Endothelial cell of umbilical vein (primary cell): ENCODE data around the gene RTKN2. TPM values are rescaled to one million over a fixed set of nuclear protein-coding genes. Genes with fewer than 3 reads are reported as not detected.

Experiments used
- BruUV-seq: library from RNA; stranded (reverse); fragments of 400-500 nt; replicated peaks from 2 replicates; lab custom pipeline; 2021; lab: Mats Ljungman, UMichigan
- CTCF ChIA-PET: fragments of 300-600, 350-600 bp; sonication (Branson Sonifier 250); formaldehyde crosslinking; loops from one replicate; lab custom pipeline; 2021; ENCODE audit warnings: antibody characterized with exemption, inconsistent platforms; lab: Charles Lee
- POLR2A ChIA-PET: fragments of 300-600, 350-600 bp; sonication (Branson Sonifier 250); formaldehyde crosslinking; loops from one replicate; lab custom pipeline; 2021; ENCODE audit warnings: antibody characterized with exemption, inconsistent platforms; lab: Charles Lee
- DNase-seq: peaks from one replicate; pipeline ENCODE4 v3.0.0-alpha.2; 2011; ENCODE audit warnings: low read depth, low spot score
- FAIRE-seq: peaks from 2 replicates; lab custom pipeline; 2011; peaks lifted over from hg19 to GRCh38; lab: Jason Lieb, UNC
- H2AFZ ChIP-seq: 2 replicates; pipeline ENCODE4 v1.6.0; 2012; ENCODE audit warnings: low read depth, low read length, control low read depth, inconsistent platforms
- H3K27ac ChIP-seq: 2 replicates; pipeline ENCODE4 v1.5.1; 2011; ENCODE audit warnings: low read depth, mild to moderate bottlenecking, control low read depth, low read length, moderate library complexity; ENCODE audit not compliant: insufficient read depth
- H3K27me3 ChIP-seq, 2 experiments: 2 replicates each; pipeline versions ENCODE4 v1.6.0 to v1.6.1; 2011; ENCODE audit warnings: low read length in 2 of 2, mixed read lengths in 1 of 2; ENCODE audit not compliant: control insufficient read depth in 2 of 2, insufficient read depth in 2 of 2
- H3K36me3 ChIP-seq, 2 experiments: 2 replicates in 1 of 2; 3 replicates in 1 of 2; pipeline ENCODE4 v1.5.1; 2011; ENCODE audit warnings: low read length in 2 of 2, mild to moderate bottlenecking in 1 of 2, moderate library complexity in 1 of 2; ENCODE audit not compliant: control insufficient read depth in 2 of 2, insufficient read depth in 2 of 2; ENCODE audit errors: extremely low read depth in 1 of 2
- H3K4me1 ChIP-seq: 3 replicates; pipeline ENCODE4 v1.5.1; 2011; ENCODE audit warnings: mild to moderate bottlenecking, low read length; ENCODE audit not compliant: control insufficient read depth, insufficient read depth; ENCODE audit errors: extremely low read depth
- H3K4me2 ChIP-seq: 2 replicates; pipeline ENCODE4 v1.6.1; 2011; ENCODE audit warnings: low read length, control low read depth, mixed read lengths; ENCODE audit not compliant: insufficient read depth
- H3K4me3 ChIP-seq, 3 experiments: fragments of 200-600 bp in 1 of 3; sonication (generic), shearing (Covaris generic) in 1 of 3; replicated peaks in 1 of 3; 2 replicates each; pipeline ENCODE4 v1.5.1; 2011 to 2016; ENCODE audit warnings: control low read depth in 3 of 3, low read length in 3 of 3, mild to moderate bottlenecking in 2 of 3, inconsistent platforms in 1 of 3, low read depth in 1 of 3, moderate library complexity in 1 of 3; ENCODE audit not compliant: insufficient read depth in 1 of 3
- H3K79me2 ChIP-seq: 2 replicates; pipeline ENCODE4 v1.6.0; 2012; ENCODE audit warnings: low read length, inconsistent platforms; ENCODE audit not compliant: control insufficient read depth, insufficient read depth
- H3K9ac ChIP-seq: replicated peaks from 2 replicates; pipeline ENCODE3; 2011; ENCODE audit warnings: low read length, control low read depth; ENCODE audit not compliant: insufficient read depth; ENCODE audit errors: extremely low read depth
- H3K9me1 ChIP-seq: replicated peaks from 3 replicates; pipeline ENCODE4 v1.6.0; 2011; ENCODE audit warnings: mild to moderate bottlenecking, low read length; ENCODE audit not compliant: control insufficient read depth, insufficient read depth; ENCODE audit errors: extremely low read depth
- H3K9me3 ChIP-seq: replicated peaks from 2 replicates; pipeline ENCODE4 v1.5.1; 2012; ENCODE audit warnings: low read length, inconsistent platforms; ENCODE audit not compliant: control insufficient read depth, insufficient read depth
- H4K20me1 ChIP-seq: replicated peaks from 2 replicates; pipeline ENCODE3; 2011; ENCODE audit warnings: mild to moderate bottlenecking, low read length; ENCODE audit not compliant: control insufficient read depth, insufficient read depth; ENCODE audit errors: extremely low read depth
- EZH2 ChIP-seq: IDR thresholded peaks from 2 replicates; pipeline ENCODE4 v1.6.1; 2012; ENCODE audit warnings: borderline replicate concordance, low read depth, mild to moderate bottlenecking, moderate library complexity, low read length, inconsistent platforms; ENCODE audit not compliant: severe bottlenecking
- FOS ChIP-seq: IDR thresholded peaks from 2 replicates; pipeline ENCODE4 v1.6.1; 2011; ENCODE audit warnings: mild to moderate bottlenecking, low read length, moderate library complexity, borderline replicate concordance; ENCODE audit not compliant: insufficient read depth
- JUN ChIP-seq: IDR thresholded peaks from 2 replicates; pipeline ENCODE4 v1.6.1; 2011; ENCODE audit warnings: borderline replicate concordance, low read depth; ENCODE audit not compliant: insufficient read length, insufficient read depth
- MYC ChIP-seq: IDR thresholded peaks from one replicate; pipeline ENCODE4 v1.6.1; 2011; ENCODE audit warnings: mild to moderate bottlenecking, low read depth, low read length
- POLR2A ChIP-seq: IDR thresholded peaks from 2 replicates; pipeline ENCODE4 v1.6.1; 2012; ENCODE audit warnings: low read depth, mild to moderate bottlenecking, control low read depth, low read length
- dilution Hi-C: fragments of 300-500 bp; cut with MboI; formaldehyde crosslinking; loops from one replicate; pipeline ENCODE4 v1.15.0; 2019; ENCODE audit warnings: low sequenced_read_pairs; ENCODE audit not compliant: extremely low pct_ligation_motif_present
- intact Hi-C: fragments of 100-400 bp; cut with micrococcal nuclease; formaldehyde crosslinking; loops from one replicate; pipeline ENCODE4 v1.10.0; 2022
- polyA plus RNA-seq, 4 experiments: library from polyadenylated mRNA; depleted of rRNA in 3 of 4; stranded (reverse) in 3 of 4; unstranded in 1 of 4; fragments of >200 nt; gene quantifications; 2 replicates each; pipeline versions ENCODE4 v1.2.1 to v1.2.3, GENCODE V29; 2011 to 2012; ENCODE audit warnings: missing spikeins in 1 of 4
- total RNA-seq: library from RNA; stranded (reverse); gene quantifications from 2 replicates; pipeline ENCODE4 v1.2.3, GENCODE V29; 2021
- TF ChIP-seq, protein P1 (sequence below): IDR thresholded peaks from 2 replicates; pipeline ENCODE4 v1.6.1; 2011; ENCODE audit not compliant: insufficient read depth, insufficient read length
- TF ChIP-seq, protein P2 (sequence below), 2 donors: IDR thresholded peaks; 1 replicate in 1 of 2; 2 replicates in 1 of 2; pipeline ENCODE4 v1.5.1; 2011; ENCODE audit warnings: low read length in 2 of 2, mild to moderate bottlenecking in 2 of 2, moderate library complexity in 2 of 2, control low read depth in 1 of 2, inconsistent platforms in 1 of 2, low read depth in 1 of 2; ENCODE audit not compliant: insufficient read depth in 1 of 2; ENCODE audit errors: extremely low read depth in 1 of 2

The RTKN2 gene
- total and polyA plus RNA-seq, 2 donors (not counting 3 experiments of a cell fraction or from before 2014, with no cell fraction given), result 0.65 to 4.8 TPM

GRCh38 chr10:62230344-62231121 is 38.1 kb downstream of the RTKN2 start:
- FAIRE-seq (no peak), DNase-seq (peak; percentile 9)
- no peaks in the 10 kb centered on the region for H3K27me3 ChIP-seq
- peak overlapping the region; percentile 76 for H3K27ac ChIP-seq
- H3K4me1 ChIP-seq, result peaks cover 21% of the 10 kb centered on the region
- ChIA-PET CTCF (interaction anchor here (1.0 to 2.5 kb wide), 7 partner anchors 10 to 192 kb away, joined by 3 to 21 read pairs (median 6); no protein-coding TSS in a partner anchor), POLR2A (no interaction called here)
- no peaks in the 10 kb centered on the region for H3K79me2 ChIP-seq
- no peak overlapping the region for H3K4me3 ChIP-seq
- no peaks in the 10 kb centered on the region for H3K9me1 ChIP-seq
- H3K4me2 ChIP-seq, result peak overlapping the region; percentile 83
- BruUV-seq, result TSS peak; percentile 77
- H2AFZ ChIP-seq, result no peak overlapping the region
- dilution Hi-C loops (no loop called here), intact Hi-C loops (loop anchor here (1.0 to 10.0 kb wide), 3 partner anchors 99 to 1256 kb away; no protein-coding TSS in a partner anchor)
- peak overlapping the region; percentile 56 for H3K9ac ChIP-seq
- TF ChIP-seq POLR2A (no peak), MYC (no peak), FOS (no peak), JUN (no peak), EZH2 (no peak)
- TF ChIP-seq, protein P1, sequence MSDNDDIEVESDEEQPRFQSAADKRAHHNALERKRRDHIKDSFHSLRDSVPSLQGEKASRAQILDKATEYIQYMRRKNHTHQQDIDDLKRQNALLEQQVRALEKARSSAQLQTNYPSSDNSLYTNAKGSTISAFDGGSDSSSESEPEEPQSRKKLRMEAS, result no peak
- no peaks in the 10 kb centered on the region for H4K20me1 ChIP-seq
- H3K36me3 ChIP-seq, result no peaks in the 10 kb centered on the region
- H3K9me3 ChIP-seq, result no peaks in the 10 kb centered on the region

- Histone ChIP-seq H3K4me1 (no peaks in the 10 kb centered on the region), H3K9me1 (no peaks in the 10 kb centered on the region), H3K4me3 (no peak overlapping the region), H3K4me2 (no peak overlapping the region), H3K79me2 (no peaks in the 10 kb centered on the region), H4K20me1 (no peaks in the 10 kb centered on the region), H3K9me3 (no peaks in the 10 kb centered on the region), H2AFZ (no peak overlapping the region), H3K27ac (no peak overlapping the region), H3K9ac (no peak overlapping the region), H3K36me3 (no peaks in the 10 kb centered on the region), H3K27me3 (no peaks in the 10 kb centered on the region)
- POLR2A ChIA-PET, result interaction anchor here (0.6 kb wide), 1 partner anchor 475 kb away, joined by 3 read pairs; no protein-coding TSS in a partner anchor
- DNase-seq (no peak), FAIRE-seq (no peak)
- dilution Hi-C loops, result no loop called here
- no TSS peak for BruUV-seq
- CTCF ChIA-PET, result no interaction called here
- no peak for TF ChIP-seq FOS
- TF ChIP-seq, protein P2, sequence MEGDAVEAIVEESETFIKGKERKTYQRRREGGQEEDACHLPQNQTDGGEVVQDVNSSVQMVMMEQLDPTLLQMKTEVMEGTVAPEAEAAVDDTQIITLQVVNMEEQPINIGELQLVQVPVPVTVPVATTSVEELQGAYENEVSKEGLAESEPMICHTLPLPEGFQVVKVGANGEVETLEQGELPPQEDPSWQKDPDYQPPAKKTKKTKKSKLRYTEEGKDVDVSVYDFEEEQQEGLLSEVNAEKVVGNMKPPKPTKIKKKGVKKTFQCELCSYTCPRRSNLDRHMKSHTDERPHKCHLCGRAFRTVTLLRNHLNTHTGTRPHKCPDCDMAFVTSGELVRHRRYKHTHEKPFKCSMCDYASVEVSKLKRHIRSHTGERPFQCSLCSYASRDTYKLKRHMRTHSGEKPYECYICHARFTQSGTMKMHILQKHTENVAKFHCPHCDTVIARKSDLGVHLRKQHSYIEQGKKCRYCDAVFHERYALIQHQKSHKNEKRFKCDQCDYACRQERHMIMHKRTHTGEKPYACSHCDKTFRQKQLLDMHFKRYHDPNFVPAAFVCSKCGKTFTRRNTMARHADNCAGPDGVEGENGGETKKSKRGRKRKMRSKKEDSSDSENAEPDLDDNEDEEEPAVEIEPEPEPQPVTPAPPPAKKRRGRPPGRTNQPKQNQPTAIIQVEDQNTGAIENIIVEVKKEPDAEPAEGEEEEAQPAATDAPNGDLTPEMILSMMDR (IDR thresholded peaks at IDR 0.05; ENCODE audit: extremely low read depth in 1 of 2, insufficient read depth in 1 of 2, low read depth in 1 of 2, low read length in 2 of 2), result no peak
- no peak for TF ChIP-seq MYC
- intact Hi-C loops, result no loop called here
These were observed 43.3 kb downstream of the RTKN2 start for GRCh38 chr10:62225362-62225761.
